Astrocyte (in vitro differentiated cells and primary cell): ENCODE measurements around the gene TEX22. TPM values are rescaled to one million over a fixed set of nuclear protein-coding genes. Genes with fewer than 3 reads are reported as not detected.

Experiments
- DNase-seq: peaks from one replicate; pipeline ENCODE4 v3.0.0-alpha.2; 2010; ENCODE audit warnings: low read depth
- FAIRE-seq: peaks from 2 replicates; lab custom pipeline; 2011; peaks lifted over from hg19 to GRCh38; lab: Jason Lieb, UNC
- H2AFZ ChIP-seq: 2 replicates; pipeline ENCODE4 v1.6.0; 2012; ENCODE audit warnings: low read depth, low read length, inconsistent platforms
- H3K27ac ChIP-seq: 2 replicates; pipeline ENCODE4 v1.5.1; 2011; ENCODE audit warnings: low read depth, low read length, inconsistent platforms
- H3K27me3 ChIP-seq: 2 replicates; pipeline ENCODE4 v1.6.0; 2011; ENCODE audit warnings: low read length, inconsistent platforms; ENCODE audit not compliant: insufficient read depth
- H3K36me3 ChIP-seq: 2 replicates; pipeline ENCODE4 v1.5.1; 2011; ENCODE audit warnings: low read length, inconsistent platforms; ENCODE audit not compliant: insufficient read depth
- H3K4me1 ChIP-seq: 2 replicates; pipeline ENCODE4 v1.5.1; 2011; ENCODE audit warnings: low read length, inconsistent platforms; ENCODE audit not compliant: insufficient read depth
- H3K4me2 ChIP-seq: 2 replicates; pipeline ENCODE4 v1.6.0; 2012; ENCODE audit warnings: low read length, inconsistent platforms
- H3K4me3 ChIP-seq: 2 replicates; pipeline ENCODE4 v1.5.1; 2011; ENCODE audit warnings: low read depth, mild to moderate bottlenecking, low read length, inconsistent platforms; ENCODE audit not compliant: insufficient read depth
- H3K79me2 ChIP-seq: 2 replicates; pipeline ENCODE4 v1.6.0; 2012; ENCODE audit warnings: mild to moderate bottlenecking, low read length, inconsistent platforms; ENCODE audit not compliant: insufficient read depth
- H3K9ac ChIP-seq: 2 replicates; pipeline ENCODE4 v1.6.0; 2012; ENCODE audit warnings: mild to moderate bottlenecking, low read length, inconsistent platforms
- H3K9me3 ChIP-seq: 2 replicates; pipeline ENCODE4 v1.5.1; 2012; ENCODE audit warnings: low read depth, mild to moderate bottlenecking, low read length, inconsistent platforms; ENCODE audit not compliant: insufficient read depth
- H4K20me1 ChIP-seq: 2 replicates; pipeline ENCODE4 v1.6.0; 2012; ENCODE audit warnings: low read length, inconsistent platforms; ENCODE audit not compliant: insufficient read depth
- H3K27ac Mint-ChIP-seq: one replicate; pipeline ENCODE4 v1.8.0; 2021; ENCODE audit warnings: mild to moderate bottlenecking, mixed read lengths; ENCODE audit not compliant: unreplicated experiment
- H3K27me3 Mint-ChIP-seq: one replicate; pipeline ENCODE4 v1.8.0; 2021; ENCODE audit warnings: low read depth, mixed read lengths; ENCODE audit not compliant: unreplicated experiment
- H3K36me3 Mint-ChIP-seq: one replicate; pipeline ENCODE4 v1.8.0; 2021; ENCODE audit warnings: low read depth, mixed read lengths; ENCODE audit not compliant: unreplicated experiment
- H3K4me1 Mint-ChIP-seq: one replicate; pipeline ENCODE4 v1.8.0; 2021; ENCODE audit warnings: low read depth, mixed read lengths; ENCODE audit not compliant: unreplicated experiment
- H3K4me3 Mint-ChIP-seq: one replicate; pipeline ENCODE4 v1.8.0; 2021; ENCODE audit warnings: mild to moderate bottlenecking, moderate library complexity, mixed read lengths; ENCODE audit not compliant: unreplicated experiment
- H3K9me3 Mint-ChIP-seq: one replicate; pipeline ENCODE4 v1.8.0; 2021; ENCODE audit warnings: mild to moderate bottlenecking, mixed read lengths; ENCODE audit not compliant: unreplicated experiment
- CTCF ChIP-seq: IDR thresholded peaks from 2 replicates; pipeline ENCODE4 v1.5.1; 2011; ENCODE audit warnings: low read depth, mild to moderate bottlenecking, inconsistent platforms, low read length, moderate library complexity; ENCODE audit not compliant: insufficient read depth
- EZH2 ChIP-seq: IDR thresholded peaks from 2 replicates; pipeline ENCODE4 v1.6.1; 2012; ENCODE audit warnings: mild to moderate bottlenecking, low read length, inconsistent platforms; ENCODE audit not compliant: insufficient read depth
- total RNA-seq: library from RNA; stranded (reverse); gene quantifications from 2 replicates; pipeline ENCODE4 v1.2.1, GENCODE V29; 2021

TEX22 gene
- total RNA-seq, 1 donor from 2014 or later, result 1.2 TPM

GRCh38 chr14:105447651-105448640 is 49.6 kb downstream of the TEX22 start:
- FAIRE-seq (no peak), DNase-seq (no peak)
- Mint-ChIP-seq H3K9me3 (no peaks in the 10 kb centered on the region), H3K27ac (peak overlapping the region; percentile 26), H3K36me3 (no peaks in the 10 kb centered on the region), H3K27me3 (no peaks in the 10 kb centered on the region), H3K4me3 (no peak overlapping the region), H3K4me1 (no peaks in the 10 kb centered on the region)
- peak overlapping the region; percentile 5 for H3K27ac ChIP-seq
- no peak overlapping the region for H3K4me2 ChIP-seq
- H3K36me3 ChIP-seq, result peaks cover 1% of the 10 kb centered on the region
- TF ChIP-seq CTCF (no peak), EZH2 (no peak)
- no peak overlapping the region for H3K4me3 ChIP-seq
- H4K20me1 ChIP-seq, result peaks cover 47% of the 10 kb centered on the region
- H3K79me2 ChIP-seq, result peaks cover 37% of the 10 kb centered on the region
- H3K9ac ChIP-seq, result peak overlapping the region; percentile 35
- no peaks in the 10 kb centered on the region for H3K27me3 ChIP-seq
- H3K4me1 ChIP-seq, result no peaks in the 10 kb centered on the region
- H3K9me3 ChIP-seq, result no peaks in the 10 kb centered on the region
- no peak overlapping the region for H2AFZ ChIP-seq

- no peaks in the 10 kb centered on the region for H3K36me3 Mint-ChIP-seq
- no peak for FAIRE-seq
- no peak overlapping the region for H3K27ac ChIP-seq
Measured at GRCh38 chr14:105448706-105449111, 50.4 kb downstream of the TEX22 start.

More at GRCh38 chr14:105448706-105449111, 50.4 kb downstream of the TEX22 start:
- peaks cover 37% of the 10 kb centered on the region for H3K79me2 ChIP-seq
- no peaks in the 10 kb centered on the region for H3K27me3 ChIP-seq
- H3K9ac ChIP-seq, result peak overlapping the region; percentile 35
- no peak overlapping the region for H2AFZ ChIP-seq
- peak; percentile 10 for DNase-seq
- H4K20me1 ChIP-seq, result peaks cover 46% of the 10 kb centered on the region
- TF ChIP-seq CTCF (peak; percentile 54), EZH2 (no peak)
- H3K4me3 ChIP-seq, result no peak overlapping the region
- H3K4me2 ChIP-seq, result no peak overlapping the region
- Mint-ChIP-seq H3K27ac (peak overlapping the region; percentile 26), H3K4me3 (no peak overlapping the region), H3K27me3 (no peaks in the 10 kb centered on the region), H3K4me1 (no peaks in the 10 kb centered on the region), H3K9me3 (no peaks in the 10 kb centered on the region)
- no peaks in the 10 kb centered on the region for H3K9me3 ChIP-seq
- H3K4me1 ChIP-seq, result no peaks in the 10 kb centered on the region
- H3K36me3 ChIP-seq, result no peaks in the 10 kb centered on the region
